ENCODE data around the gene GPR107.

- TF ChIP-seq CTCF (conservative IDR thresholded peaks at IDR 0.05; ENCODE audit: low read depth, low read length) (no peak), EZH2 (IDR thresholded peaks at IDR 0.05; ENCODE audit: borderline replicate concordance, low read depth, low read length, poor library complexity, severe bottlenecking) (no peak)
Observed at GRCh38 chr9:130188860-130189481, 135.3 kb downstream of the GPR107 start.
